HG03196 (cell line): Measurements from ENCODE around the gene PLA2G2C.
A peak's percentile ranks its signal among the peaks of the same experiment; 100 is the strongest.
"Not testable (repeated sequence)": the region's sequence is repeated elsewhere in the genome, so short reads cannot be mapped to it uniquely, and the experiment has no call there.

Source experiments
- ATAC-seq: cut with Tn5 transposase; IDR thresholded peaks from one replicate; pipeline ENCODE4 v1.9.1; 2021; ENCODE audit not compliant: unreplicated experiment

PLA2G2C gene

DNA sequence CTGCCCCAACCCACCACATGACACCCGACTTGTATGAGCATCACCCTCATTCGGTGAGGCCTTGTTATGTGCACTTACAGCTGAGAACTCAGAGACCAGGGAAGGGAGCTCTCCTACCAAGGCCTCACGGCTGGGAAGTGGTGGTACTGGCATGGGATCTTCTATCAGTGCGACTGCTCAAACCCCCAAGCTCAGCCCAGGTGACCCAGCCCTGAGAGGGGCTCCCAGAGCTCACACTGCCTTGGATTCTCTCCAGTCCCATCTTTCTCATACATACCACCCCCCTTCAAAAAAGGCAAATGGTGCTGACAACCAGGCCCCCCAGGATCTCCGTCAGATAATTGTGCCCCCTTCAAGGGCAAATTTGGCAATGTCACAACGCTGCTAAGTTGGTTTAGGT is 48.0 kb downstream of the PLA2G2C start:
- no peak for ATAC-seq

DNA sequence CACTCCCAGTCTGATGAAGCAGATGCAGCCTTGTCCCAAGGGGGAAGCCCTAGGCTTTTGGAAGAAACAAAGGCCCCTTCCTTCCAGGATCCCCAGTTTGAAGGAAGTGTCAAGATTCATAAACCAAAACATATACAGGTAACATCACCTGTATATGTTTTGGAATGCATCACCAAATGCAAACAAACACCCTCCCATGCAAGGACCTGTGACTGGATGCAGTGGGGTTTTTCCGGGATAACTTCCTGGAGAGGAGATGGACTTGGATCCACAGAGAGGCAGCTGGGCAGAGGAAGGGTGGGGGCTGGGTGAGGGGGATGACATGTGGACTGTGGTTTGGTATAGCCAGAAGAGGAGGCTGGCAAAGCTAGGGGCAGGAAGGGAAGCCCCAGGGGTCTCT is 48.7 kb downstream of the PLA2G2C start:
- ATAC-seq = no peak

DNA sequence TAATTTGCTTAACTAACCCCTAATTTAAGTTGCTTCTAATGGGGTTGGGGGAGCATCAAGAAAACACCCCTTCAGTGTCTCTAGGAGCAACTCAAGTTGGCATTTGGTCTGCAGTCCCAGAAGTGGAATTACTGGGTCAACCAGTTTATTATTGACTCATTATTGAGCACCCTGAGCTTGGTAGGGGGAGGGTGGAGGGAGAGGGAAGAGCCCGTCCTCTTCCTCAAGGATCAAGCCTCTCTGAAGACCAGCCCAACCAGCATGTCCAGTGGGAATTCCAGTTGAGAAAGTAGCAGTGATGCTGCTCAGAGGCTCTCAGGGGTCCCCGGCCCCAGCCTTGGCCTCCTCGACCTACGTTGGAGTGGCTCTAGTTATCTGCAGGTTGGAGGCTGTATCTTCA is 49.3 kb downstream of the PLA2G2C start:
- ATAC-seq = no peak

DNA sequence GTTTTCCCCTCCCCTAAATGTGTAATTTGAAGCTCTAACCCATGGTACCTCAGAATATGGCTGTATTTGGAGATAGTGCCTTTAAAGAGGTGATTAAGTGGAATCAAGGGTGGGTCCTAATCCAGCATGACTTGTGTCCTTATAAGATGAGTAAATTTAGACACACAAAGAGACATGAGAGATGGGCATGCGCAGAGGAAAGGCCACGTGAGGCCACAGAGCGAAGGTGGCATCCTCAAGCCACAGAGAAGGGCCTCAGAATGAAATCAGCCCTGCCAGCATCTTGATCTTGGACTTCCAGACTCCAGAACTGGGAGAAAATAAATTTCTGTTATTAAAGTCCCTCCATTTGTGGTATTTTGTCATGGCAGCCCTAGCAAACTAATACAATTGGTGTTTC is 50.1 kb downstream of the PLA2G2C start:
- no peak for ATAC-seq

DNA sequence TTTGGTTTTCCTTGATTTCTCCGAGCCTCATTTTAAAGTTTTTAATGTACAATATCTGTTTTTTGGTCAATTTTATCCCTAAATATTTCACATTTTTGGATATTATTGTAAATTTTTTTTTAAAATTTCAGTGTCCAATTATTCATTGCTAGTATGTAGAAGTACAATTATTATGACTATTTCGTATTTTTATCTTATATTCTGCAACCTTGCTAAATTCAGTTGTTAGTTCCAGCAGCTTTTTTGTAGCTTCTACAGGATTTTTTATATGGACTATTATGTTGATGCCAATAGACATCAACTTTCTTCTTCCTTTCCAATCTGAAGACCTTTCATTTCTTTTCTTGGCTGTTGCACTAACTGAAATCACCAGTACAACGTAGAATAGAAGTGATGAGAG is 51.3 kb downstream of the PLA2G2C start:
- no peak for ATAC-seq

DNA sequence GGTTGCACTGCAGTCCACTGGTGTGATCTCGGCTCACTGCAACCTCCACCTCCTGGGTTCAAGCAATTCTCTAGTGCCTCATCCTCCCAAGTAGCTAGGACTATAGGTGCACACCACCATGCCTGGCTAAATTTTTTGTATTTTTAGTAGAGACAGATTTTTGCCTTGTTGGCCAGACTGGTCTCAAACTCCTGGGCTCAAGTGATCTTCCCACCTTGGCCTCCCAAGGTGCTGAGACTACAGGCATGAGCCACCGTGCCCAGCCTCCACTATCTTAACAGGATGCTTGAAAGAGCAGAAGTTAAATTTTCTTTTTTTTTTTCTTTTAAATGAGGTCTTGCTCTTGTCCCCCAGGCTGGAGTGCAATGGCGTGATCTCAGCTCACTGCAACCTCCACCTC is 55.8 kb downstream of the PLA2G2C start:
- ATAC-seq = not testable (repeated sequence)

DNA sequence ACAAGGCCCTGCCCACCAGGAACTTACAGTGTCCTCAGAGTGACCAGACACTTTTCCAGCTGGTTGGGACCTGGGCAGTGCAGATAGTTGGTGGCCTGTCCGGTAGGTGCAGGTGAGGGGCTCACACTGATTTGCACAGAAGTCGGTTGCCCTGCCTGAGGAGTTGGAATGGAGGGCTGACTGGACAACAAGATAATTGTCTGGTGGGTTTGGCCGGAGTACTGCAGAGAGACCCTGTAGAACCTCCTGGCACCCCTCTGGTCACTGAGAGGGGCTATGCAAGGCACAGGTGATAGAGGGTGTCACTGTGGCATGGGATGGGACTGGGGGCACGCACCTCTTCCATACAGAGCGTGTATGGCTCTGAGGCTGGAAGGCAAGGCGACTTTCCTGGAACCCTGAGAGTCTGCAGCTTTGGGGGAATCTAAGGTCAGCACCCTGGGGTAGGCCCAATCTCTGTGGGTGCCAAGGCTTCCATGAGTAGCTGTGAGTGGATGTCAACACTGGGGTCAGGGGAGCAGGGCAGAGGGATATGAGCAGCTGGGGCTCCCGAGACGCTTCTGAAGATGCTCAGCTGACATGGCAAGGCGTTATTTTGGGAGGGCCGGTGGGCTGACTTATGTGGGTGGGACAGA is 59.4 kb downstream of the PLA2G2C start:
- no peak for ATAC-seq

DNA sequence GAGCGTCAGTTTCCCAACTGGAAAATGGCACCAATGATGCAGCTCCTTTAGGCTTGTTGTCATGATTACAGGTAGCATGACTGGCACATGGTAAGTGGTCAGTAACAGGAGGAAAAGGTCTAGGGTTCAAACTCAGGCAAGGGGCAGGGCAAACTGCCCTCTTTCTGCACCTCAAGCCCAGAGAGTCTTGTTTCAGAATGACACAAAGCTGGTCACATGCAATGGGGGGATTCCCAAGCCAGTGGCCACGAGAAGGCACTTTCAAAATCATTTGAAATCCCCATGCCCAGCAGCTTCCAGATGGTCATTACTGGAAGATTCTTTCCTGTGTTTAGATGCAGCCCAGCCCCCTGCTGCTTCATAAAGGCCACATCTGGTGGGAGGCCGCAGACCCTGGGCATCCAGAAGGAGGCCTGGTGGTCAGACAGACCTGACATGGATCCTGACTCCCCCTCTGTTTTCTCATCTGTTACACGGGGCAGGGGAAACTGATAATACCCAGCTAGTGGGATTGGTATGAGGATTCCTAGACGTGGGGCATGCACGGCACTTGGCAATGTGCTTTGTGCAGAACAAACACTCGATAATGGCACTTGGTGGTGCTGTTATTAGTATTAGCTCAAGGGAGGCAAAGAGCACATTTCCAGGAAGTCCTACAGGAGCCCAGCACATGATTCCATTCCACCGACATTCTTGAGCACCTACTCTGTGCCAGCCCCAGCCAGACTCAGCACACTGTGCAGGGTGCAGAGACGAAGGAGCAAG is 60.1 kb downstream of the PLA2G2C start:
- ATAC-seq = peak; percentile 51

DNA sequence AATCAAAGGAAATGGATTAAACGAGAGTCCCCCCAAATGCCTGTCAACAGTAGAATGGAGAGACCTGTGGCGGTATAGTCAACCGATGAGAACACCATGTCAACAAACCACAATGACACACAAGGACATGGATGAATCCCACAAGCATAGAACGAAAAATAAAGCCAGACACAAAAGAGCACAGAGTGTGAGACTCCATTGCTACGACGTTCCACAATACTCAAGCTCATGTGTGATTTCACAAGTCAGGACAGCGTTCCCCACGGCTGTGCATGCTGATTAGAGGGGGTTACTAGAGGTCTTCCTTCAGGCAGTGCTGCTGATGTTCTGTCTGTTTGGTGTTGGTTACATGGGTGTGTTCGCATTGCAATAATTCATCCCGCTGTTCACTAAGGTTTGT is 61.2 kb downstream of the PLA2G2C start:
- ATAC-seq = no peak

DNA sequence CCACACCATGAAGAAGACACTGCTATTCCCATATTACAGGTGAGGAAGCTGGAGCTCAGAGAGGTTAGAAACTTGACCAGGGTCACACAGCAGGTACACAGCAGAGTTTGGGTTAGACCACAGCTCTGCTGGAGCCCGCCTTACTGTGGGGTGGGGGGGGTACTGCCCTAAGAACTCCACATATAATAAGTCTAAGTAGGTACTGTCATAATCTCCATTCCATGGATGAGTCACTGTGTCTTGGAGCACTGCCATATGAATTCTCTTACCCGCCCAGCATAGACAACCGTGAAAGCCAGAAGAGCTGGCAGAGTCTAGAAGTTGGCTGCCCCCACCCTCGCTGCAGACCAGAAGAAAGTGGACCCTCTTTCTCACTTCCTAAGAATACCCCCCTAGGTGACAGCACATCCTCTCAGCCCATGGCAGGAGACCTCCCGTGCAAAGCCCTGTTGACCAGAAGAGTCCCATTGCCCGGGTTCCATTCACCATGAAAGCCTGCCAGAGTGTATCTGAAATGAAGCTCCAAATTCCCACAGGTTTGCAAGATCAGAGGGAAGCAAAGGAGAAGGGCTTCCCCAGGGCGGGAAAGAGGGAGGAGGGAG is 61.8 kb downstream of the PLA2G2C start:
- ATAC-seq = no peak

DNA sequence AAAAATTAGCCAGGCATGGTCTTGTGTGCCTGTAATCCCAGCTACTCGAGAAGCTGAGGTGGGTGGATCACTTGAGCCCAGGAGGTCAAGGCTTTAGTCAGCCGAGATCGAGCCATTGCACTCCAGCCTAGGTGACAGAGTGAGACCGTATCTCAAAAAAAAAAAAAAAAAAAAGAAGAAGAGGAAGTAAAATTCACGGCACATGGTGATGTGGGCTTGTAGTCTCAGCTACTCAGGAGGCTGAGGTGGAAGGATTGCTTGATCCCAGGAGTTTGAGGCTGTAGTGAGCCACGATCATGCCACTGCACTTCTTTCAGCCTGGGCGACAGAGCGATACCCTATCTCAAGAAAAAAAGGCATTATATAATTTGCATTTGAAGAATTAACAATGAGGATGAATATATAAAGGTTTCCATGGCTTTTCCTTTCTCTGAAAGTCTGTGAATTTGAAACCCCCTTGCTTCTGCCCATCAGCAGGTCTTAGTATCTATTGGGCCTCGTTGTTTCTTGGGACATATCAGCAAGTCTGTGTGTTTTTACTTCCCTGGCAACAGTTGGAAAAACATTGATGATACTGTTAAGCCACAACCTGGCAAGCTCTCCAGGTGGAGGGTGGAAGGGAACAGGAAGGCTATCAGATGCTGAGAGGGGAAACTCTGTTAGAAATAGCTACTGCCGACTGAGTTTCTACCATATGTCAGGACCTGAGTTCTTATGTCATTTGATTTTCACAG is 62.4 kb downstream of the PLA2G2C start:
- ATAC-seq = no peak

DNA sequence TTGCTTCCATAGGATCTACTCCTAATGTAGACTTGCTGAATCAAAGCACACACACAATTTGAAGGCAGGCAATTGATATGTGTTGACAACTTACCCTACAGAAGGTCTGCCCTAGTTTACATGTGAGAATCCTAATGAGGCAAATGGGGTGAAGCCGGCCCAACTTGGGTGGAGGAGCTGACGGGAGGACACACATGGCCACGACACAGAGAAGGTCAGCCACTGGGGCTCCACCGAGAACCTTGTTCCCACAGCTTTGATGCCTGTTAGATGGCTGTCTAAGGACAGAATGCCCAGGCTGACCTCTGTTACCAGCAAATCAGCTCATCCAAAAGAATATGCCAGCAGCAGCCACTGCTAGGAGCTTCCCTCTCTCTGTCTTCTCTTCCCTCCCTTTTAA is 65.5 kb downstream of the PLA2G2C start:
- ATAC-seq = no peak

DNA sequence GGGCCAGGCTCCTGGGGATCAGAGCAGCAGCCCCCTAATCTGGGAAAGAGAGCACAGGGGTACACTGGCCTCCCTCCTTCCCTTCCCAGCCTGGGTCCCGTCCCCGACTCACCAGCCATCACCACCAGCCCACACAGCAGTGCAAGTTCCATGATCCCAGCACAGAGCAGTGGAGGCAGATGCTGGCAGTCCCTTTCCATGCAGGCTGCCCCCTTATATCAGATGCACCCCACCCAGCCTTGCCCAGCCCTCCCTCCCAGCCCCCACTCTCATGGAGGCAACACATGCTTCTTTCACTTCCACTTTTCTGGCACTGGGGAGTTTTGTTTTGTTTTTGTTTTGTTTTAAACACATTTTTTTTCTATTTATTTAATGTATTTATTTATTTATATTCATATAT is 67.0 kb downstream of the PLA2G2C start, which contains the start of gene PLA2G2D:
TSS of gene PLA2G2D (minus strand) at position 190 of the 400 bp plus-strand sequence. CDS start at position 152, 38 bp downstream.
- no peak for ATAC-seq

DNA sequence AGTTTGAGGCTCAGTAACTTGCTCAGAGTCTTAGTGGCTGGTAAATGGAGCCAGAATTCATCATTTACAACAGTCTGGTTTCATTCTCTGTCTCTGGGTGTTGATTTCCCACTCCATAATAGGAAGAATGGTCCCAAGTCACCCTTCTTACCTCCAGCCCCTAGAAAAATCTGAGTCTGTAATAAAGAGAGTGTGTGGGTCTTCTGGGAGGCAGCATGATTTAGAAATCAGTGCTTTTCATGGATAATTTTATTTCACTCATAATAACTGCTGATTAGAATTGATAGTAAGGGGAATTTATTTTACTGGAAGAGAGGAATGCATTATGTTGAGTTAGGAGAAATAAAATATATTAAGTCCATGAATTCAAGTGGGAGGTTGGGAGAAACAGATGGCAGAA is 69.1 kb downstream of the PLA2G2C start:
- no peak for ATAC-seq

DNA sequence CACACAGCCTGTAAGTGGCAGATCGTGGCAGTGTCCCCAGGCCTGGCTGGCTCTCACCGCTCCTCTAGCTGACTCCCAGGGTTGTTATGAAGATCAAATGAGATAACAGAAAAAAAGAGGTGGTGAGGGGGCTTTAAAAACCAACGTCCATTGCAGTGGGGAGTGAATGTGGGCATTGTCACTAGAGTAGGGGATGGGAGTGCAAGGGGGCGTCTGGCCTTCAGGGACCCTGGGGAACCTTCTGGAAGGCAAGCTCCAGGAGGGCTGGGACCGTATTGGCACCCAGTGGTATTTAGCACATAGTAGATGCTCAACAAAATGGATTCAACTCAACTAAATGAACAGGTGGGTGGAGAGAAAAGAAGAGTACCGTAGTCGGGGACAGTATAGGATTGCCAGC is 70.4 kb downstream of the PLA2G2C start:
- no peak for ATAC-seq

DNA sequence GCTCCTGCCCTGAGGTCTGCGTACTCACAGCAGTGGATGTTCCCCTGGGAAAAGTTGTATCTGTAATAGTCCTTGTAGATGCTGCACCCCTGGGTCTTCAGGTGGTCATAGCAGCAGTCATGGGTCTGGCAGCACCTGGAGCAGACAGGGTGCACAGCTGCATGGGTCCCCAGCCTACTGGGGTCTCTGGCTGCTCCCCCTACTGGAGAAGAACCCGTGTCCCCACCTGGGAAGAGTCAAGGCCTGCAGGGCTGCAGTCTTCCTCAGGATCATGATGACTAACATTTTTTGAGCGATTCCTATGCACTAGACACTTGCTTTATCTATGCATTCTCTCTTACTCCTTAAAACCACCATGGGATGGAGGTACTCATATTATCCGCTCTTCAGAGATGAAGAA is 70.8 kb downstream of the PLA2G2C start:
- no peak for ATAC-seq

DNA sequence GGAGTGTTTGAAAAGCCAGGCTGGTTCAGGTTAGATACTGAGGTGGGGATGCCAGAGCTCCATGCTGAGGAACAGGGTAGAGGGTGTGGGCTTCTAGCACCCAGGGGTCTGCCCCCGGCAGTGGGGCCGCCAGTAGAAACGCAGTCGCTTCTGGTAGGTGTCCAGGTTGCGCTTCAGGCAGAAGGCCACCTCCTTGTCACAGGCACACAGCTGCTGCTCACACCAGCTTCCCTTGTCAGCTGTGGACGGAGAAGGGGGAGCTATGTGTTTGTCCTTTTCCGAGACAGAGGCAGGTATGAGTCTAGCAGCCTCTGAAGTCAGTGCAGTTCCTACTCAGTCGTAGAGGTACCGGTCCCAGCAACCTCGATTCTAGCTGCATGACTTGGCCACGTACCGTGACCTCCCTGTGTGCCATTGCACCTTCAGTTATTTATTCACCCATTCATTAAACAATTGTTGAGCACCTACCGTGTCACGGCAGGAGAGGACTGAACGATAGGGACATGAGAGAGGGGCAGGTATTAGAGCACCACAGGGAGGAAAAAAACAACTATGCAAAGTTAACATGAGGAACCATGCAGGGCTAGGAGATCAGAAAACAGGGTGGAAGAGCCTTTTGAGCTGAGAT is 72.2 kb downstream of the PLA2G2C start:
- no peak for ATAC-seq
